DMS114 treated with DMSO at 0.1 percent for 48 hours (cell line): ENCODE measurements around the gene DDX41.
"Not testable (repeated sequence)": the region's sequence is repeated elsewhere in the genome, so short reads cannot be mapped to it uniquely, and the experiment has no call there.

ENCODE experiments used
- DNase-seq: peaks from one replicate; lab custom pipeline; 2025; ENCODE audit not compliant: unreplicated experiment; lab: John Stamatoyannopoulos, UW

Gene DDX41

GRCh38 chr5:177516601-177517568, at the start of gene DDX41:
Gene DDX41 (minus strand): TSS chr5:177516961. CDS start chr5:177516945, 16 bp downstream.
- DNase-seq, result peak; percentile 99

GRCh38 chr5:177565046-177565445, 48.3 kb upstream of the DDX41 start:
- DNase-seq, result no peak

GRCh38 chr5:177559446-177559941, 42.7 kb upstream of the DDX41 start:
- DNase-seq, result not testable (repeated sequence)

- no peak for DNase-seq
Measured at GRCh38 chr5:177557796-177558195, 41.0 kb upstream of the DDX41 start.

- no peak for DNase-seq
Measured at GRCh38 chr5:177557041-177557647, 40.4 kb upstream of the DDX41 start.

- DNase-seq, result no peak
Measured at GRCh38 chr5:177555665-177556064, 38.9 kb upstream of the DDX41 start.

- DNase-seq, result no peak
Measured at GRCh38 chr5:177555228-177555627, 38.5 kb upstream of the DDX41 start.

GRCh38 chr5:177554474-177555111, 37.8 kb upstream of the DDX41 start, which contains the start of gene FAM193B:
Gene FAM193B (minus strand): TSS chr5:177554563. CDS start chr5:177554458, 105 bp downstream.
- peak; percentile 93 for DNase-seq

GRCh38 chr5:177553671-177554429, 37.1 kb upstream of the DDX41 start:
- DNase-seq, result no peak

- no peak for DNase-seq
Measured at GRCh38 chr5:177552839-177553455, 36.2 kb upstream of the DDX41 start.

GRCh38 chr5:177550122-177550521, 33.4 kb upstream of the DDX41 start:
- no peak for DNase-seq

- DNase-seq, result no peak
Measured at GRCh38 chr5:177548495-177548894, 31.7 kb upstream of the DDX41 start.

- no peak for DNase-seq
Measured at GRCh38 chr5:177547736-177548135, 31.0 kb upstream of the DDX41 start.

GRCh38 chr5:177546258-177546741, 29.5 kb upstream of the DDX41 start:
- no peak for DNase-seq

GRCh38 chr5:177545487-177546257, 28.9 kb upstream of the DDX41 start:
- no peak for DNase-seq

GRCh38 chr5:177542816-177543465, 26.2 kb upstream of the DDX41 start:
- no peak for DNase-seq

- DNase-seq, result no peak
Measured at GRCh38 chr5:177540438-177540837, 23.7 kb upstream of the DDX41 start.

- no peak for DNase-seq
Measured at GRCh38 chr5:177539411-177539810, 22.6 kb upstream of the DDX41 start.

GRCh38 chr5:177538876-177539275, 22.1 kb upstream of the DDX41 start:
- DNase-seq, result no peak
